HG03565 (cell line): ENCODE data around the gene CCDC18.

Experiments
- ATAC-seq: cut with Tn5 transposase; IDR thresholded peaks from one replicate; pipeline ENCODE4 v1.9.1; 2021; ENCODE audit warnings: mild to moderate bottlenecking, moderate library complexity; ENCODE audit not compliant: unreplicated experiment

Gene CCDC18

GRCh38 chr1:93296555-93297154, 116.1 kb downstream of the CCDC18 start:
- no peak for ATAC-seq

- no peak for ATAC-seq
These were observed 120.6 kb downstream of the CCDC18 start for GRCh38 chr1:93301131-93301530.

- no peak for ATAC-seq
These were observed 121.6 kb downstream of the CCDC18 start for GRCh38 chr1:93302078-93302477.

GRCh38 chr1:93304716-93305138, 124.2 kb downstream of the CCDC18 start:
- ATAC-seq: no peak

GRCh38 chr1:93306920-93307319, 126.4 kb downstream of the CCDC18 start:
- ATAC-seq: no peak

GRCh38 chr1:93313026-93313425, 132.5 kb downstream of the CCDC18 start:
- ATAC-seq: no peak

- no peak for ATAC-seq
These were observed 136.7 kb downstream of the CCDC18 start for GRCh38 chr1:93317207-93317606.

GRCh38 chr1:93317943-93318342, 137.4 kb downstream of the CCDC18 start:
- no peak for ATAC-seq

- no peak for ATAC-seq
These were observed 141.2 kb downstream of the CCDC18 start for GRCh38 chr1:93321720-93322119.

GRCh38 chr1:93322349-93322748, 141.8 kb downstream of the CCDC18 start:
- ATAC-seq: no peak

GRCh38 chr1:93323185-93323820, 142.8 kb downstream of the CCDC18 start:
- no peak for ATAC-seq

- ATAC-seq: no peak
These were observed 144.3 kb downstream of the CCDC18 start for GRCh38 chr1:93324486-93325464.
